Measurements from ENCODE around the gene PTPN18.

Gene PTPN18

DNA sequence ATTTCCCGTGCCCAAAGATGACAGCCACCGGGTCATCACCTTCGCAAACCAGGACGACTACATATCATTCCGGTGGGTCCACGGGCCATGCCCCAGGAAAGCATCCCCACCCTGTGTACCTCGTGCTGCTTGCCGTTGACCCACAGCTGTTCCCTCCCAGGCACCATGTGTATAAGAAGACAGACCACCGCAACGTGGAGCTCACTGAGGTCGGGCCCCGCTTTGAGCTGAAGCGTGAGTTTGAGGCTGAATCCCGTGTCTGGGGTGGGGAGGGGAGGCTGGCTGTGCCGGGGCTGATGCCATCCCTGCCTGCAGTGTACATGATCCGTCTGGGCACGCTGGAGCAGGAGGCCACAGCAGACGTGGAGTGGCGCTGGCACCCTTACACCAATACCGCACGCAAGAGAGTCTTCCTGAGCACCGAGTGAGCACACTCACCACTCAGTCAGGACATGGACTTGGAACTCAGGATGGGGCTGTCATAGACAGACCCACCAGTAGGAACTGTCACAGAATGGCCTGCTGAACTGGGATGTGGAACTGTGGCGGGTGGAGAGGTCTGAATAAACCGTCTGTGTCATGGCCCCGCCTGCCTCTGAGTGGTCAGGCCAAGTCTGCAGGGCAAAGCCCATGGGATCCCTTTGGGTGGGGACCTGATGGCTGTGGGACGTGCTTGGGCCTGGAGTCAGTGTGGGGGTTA lies 9.7 kb upstream of the PTPN18 start:
- Histone ChIP-seq H4K20me1 (ENCODE audit: insufficient read depth, low read length, poor library complexity, severe bottlenecking) (peaks cover 9% of the 10 kb centered on the region), H3K9me3 (ENCODE audit: insufficient read depth, low read depth, low read length) (no peaks in the 10 kb centered on the region), H3K4me3 (ENCODE audit: low read length, poor library complexity, severe bottlenecking) (no peak overlapping the region), H2AFZ (ENCODE audit: low read length) (no peak overlapping the region), H3K9me2 (replicated peaks; ENCODE audit: low read depth, low read length) (no peaks in the 10 kb centered on the region), H3K79me2 (ENCODE audit: insufficient read depth, low read length) (peaks cover 33% of the 10 kb centered on the region), H3K27me3 (ENCODE audit: insufficient read depth, low read length, poor library complexity, severe bottlenecking) (no peaks in the 10 kb centered on the region), H3F3A (ENCODE audit: low read depth) (no peaks in the 10 kb centered on the region), H3K4me1 (ENCODE audit: insufficient read depth, low read length, poor library complexity, severe bottlenecking) (peaks cover 6% of the 10 kb centered on the region), H3K36me3 (ENCODE audit: insufficient read depth, low read length) (peaks cover 30% of the 10 kb centered on the region; the same call in 1 of the 2 replicates), H3K4me2 (ENCODE audit: low read depth, low read length, poor library complexity, severe bottlenecking) (no peak overlapping the region), H3K9ac (ENCODE audit: low read depth, low read length, poor library complexity, severe bottlenecking) (no peak overlapping the region)
- TF ChIP-seq, protein P1, sequence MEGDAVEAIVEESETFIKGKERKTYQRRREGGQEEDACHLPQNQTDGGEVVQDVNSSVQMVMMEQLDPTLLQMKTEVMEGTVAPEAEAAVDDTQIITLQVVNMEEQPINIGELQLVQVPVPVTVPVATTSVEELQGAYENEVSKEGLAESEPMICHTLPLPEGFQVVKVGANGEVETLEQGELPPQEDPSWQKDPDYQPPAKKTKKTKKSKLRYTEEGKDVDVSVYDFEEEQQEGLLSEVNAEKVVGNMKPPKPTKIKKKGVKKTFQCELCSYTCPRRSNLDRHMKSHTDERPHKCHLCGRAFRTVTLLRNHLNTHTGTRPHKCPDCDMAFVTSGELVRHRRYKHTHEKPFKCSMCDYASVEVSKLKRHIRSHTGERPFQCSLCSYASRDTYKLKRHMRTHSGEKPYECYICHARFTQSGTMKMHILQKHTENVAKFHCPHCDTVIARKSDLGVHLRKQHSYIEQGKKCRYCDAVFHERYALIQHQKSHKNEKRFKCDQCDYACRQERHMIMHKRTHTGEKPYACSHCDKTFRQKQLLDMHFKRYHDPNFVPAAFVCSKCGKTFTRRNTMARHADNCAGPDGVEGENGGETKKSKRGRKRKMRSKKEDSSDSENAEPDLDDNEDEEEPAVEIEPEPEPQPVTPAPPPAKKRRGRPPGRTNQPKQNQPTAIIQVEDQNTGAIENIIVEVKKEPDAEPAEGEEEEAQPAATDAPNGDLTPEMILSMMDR (conservative IDR thresholded peaks at IDR 0.05; ENCODE audit: low read length), result no peak
- no peak for TF ChIP-seq EZH2phosphoT487 (IDR thresholded peaks at IDR 0.05; ENCODE audit: borderline replicate concordance)

DNA sequence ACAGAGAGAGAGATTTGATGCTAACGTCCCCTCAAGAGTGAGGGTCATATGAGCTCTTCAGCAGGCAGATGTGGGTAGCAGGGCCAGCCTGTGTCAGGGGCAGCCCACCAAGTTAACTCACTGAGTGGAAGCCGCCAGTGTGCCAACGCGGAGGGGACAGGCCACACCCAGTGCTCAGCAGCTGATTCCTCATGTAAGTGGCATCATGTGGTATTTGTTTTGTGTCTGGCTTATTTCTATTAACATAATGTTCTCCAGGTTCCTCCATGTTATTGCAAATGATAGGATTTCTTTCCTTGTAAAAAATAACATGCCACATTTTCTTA lies 9.2 kb upstream of the PTPN18 start:
- peaks cover 30% of the 10 kb centered on the region for H3K79me2 ChIP-seq (ENCODE audit: insufficient read depth, low read length)
- no peak overlapping the region for H3K4me3 ChIP-seq (ENCODE audit: low read length, poor library complexity, severe bottlenecking)
- TF ChIP-seq EZH2phosphoT487 (IDR thresholded peaks at IDR 0.05; ENCODE audit: borderline replicate concordance), result no peak
- TF ChIP-seq, protein P1 (conservative IDR thresholded peaks at IDR 0.05; ENCODE audit: low read length), result no peak
- peaks cover 30% of the 10 kb centered on the region; the same call in 1 of the 2 replicates for H3K36me3 ChIP-seq (ENCODE audit: insufficient read depth, low read length)
- H3K4me2 ChIP-seq (ENCODE audit: low read depth, low read length, poor library complexity, severe bottlenecking), result no peak overlapping the region
- H2AFZ ChIP-seq (ENCODE audit: low read length), result no peak overlapping the region
- peaks cover 4% of the 10 kb centered on the region for H3K4me1 ChIP-seq (ENCODE audit: insufficient read depth, low read length, poor library complexity, severe bottlenecking)
- H3F3A ChIP-seq (ENCODE audit: low read depth), result no peaks in the 10 kb centered on the region
- no peaks in the 10 kb centered on the region for H3K27me3 ChIP-seq (ENCODE audit: insufficient read depth, low read length, poor library complexity, severe bottlenecking)
- H3K9me2 ChIP-seq (replicated peaks; ENCODE audit: low read depth, low read length), result no peaks in the 10 kb centered on the region
- H3K9ac ChIP-seq (ENCODE audit: low read depth, low read length, poor library complexity, severe bottlenecking), result no peak overlapping the region
- H3K9me3 ChIP-seq (ENCODE audit: insufficient read depth, low read depth, low read length), result no peaks in the 10 kb centered on the region
- peaks cover 9% of the 10 kb centered on the region for H4K20me1 ChIP-seq (ENCODE audit: insufficient read depth, low read length, poor library complexity, severe bottlenecking)

DNA sequence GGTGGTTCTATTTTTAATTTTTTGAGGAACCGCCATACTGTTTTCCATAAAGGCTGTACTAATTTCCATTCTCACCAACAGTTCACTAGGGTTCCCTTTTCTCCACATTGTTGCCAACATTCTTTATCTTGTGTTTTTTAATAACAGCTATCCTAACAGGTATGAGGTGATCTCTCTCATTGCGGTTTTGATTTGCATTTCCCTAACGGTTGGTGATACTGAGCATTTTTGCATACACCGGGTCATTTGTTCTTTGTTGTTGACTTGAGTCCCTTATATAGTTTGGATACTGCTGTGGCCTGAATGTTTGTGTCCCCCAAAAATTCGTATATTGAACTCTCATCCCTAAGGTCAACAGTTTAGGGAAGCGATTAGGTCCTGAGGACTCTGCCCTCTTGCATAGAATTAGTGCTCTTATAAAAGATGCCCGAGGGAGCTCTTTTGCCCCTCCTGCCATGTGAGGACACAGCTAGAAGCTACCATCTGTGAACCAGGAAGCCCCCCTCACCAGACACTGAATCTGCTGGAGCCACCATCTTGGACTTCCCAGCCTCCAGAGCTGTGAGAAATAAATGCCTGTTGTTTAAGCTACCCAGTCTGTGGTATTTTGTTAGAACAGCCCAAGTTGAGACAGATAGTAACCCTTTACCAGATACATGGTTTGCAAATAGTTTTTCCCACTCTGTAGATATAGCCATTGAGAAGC lies 8.5 kb upstream of the PTPN18 start:
- Histone ChIP-seq H3K79me2 (ENCODE audit: insufficient read depth, low read length) (peaks cover 30% of the 10 kb centered on the region), H3K27me3 (ENCODE audit: insufficient read depth, low read length, poor library complexity, severe bottlenecking) (no peaks in the 10 kb centered on the region), H3K36me3 (ENCODE audit: insufficient read depth, low read length) (peaks cover 30% of the 10 kb centered on the region; the same call in 1 of the 2 replicates), H3K9me2 (replicated peaks; ENCODE audit: low read depth, low read length) (no peaks in the 10 kb centered on the region), H4K20me1 (ENCODE audit: insufficient read depth, low read length, poor library complexity, severe bottlenecking) (peaks cover 9% of the 10 kb centered on the region), H2AFZ (ENCODE audit: low read length) (no peak overlapping the region), H3K4me3 (ENCODE audit: low read length, poor library complexity, severe bottlenecking) (no peak overlapping the region), H3K4me1 (ENCODE audit: insufficient read depth, low read length, poor library complexity, severe bottlenecking) (peaks cover 4% of the 10 kb centered on the region), H3F3A (ENCODE audit: low read depth) (no peaks in the 10 kb centered on the region), H3K9ac (ENCODE audit: low read depth, low read length, poor library complexity, severe bottlenecking) (no peak overlapping the region), H3K4me2 (ENCODE audit: low read depth, low read length, poor library complexity, severe bottlenecking) (no peak overlapping the region), H3K9me3 (ENCODE audit: insufficient read depth, low read depth, low read length) (no peaks in the 10 kb centered on the region)
- no peak for TF ChIP-seq EZH2phosphoT487 (IDR thresholded peaks at IDR 0.05; ENCODE audit: borderline replicate concordance)
- TF ChIP-seq, protein P1 (conservative IDR thresholded peaks at IDR 0.05; ENCODE audit: low read length), result no peak
